Central memory CD8-positive, alpha-beta T cell (primary cell): Measurements from ENCODE around the gene LSM4.

Experiments
- ATAC-seq: fragments of 150-1000 bp; cut with Tn5 transposase; replicated peaks from 2 replicates; pipeline ENCODE4 v1.10.0; 2022; ENCODE audit warnings: mild to moderate bottlenecking, moderate FRiP score, moderate number of reproducible peaks; ENCODE audit not compliant: poor library complexity, severe bottlenecking; ENCODE audit errors: extremely low read depth
- DNase-seq, 2 donors: peaks; one replicate each; pipeline ENCODE4 v3.0.0; 2021; ENCODE audit warnings: low spot score in 2 of 2
- H3K27ac Mint-ChIP-seq: one replicate; pipeline ENCODE4 v1.8.0; 2022; ENCODE audit warnings: low read depth, mild to moderate bottlenecking, moderate library complexity, mixed read lengths
- H3K27me3 Mint-ChIP-seq: one replicate; pipeline ENCODE4 v1.8.0; 2022; ENCODE audit warnings: mixed read lengths
- H3K36me3 Mint-ChIP-seq: one replicate; pipeline ENCODE4 v1.8.0; 2022; ENCODE audit warnings: mild to moderate bottlenecking, moderate library complexity, mixed read lengths; ENCODE audit not compliant: insufficient read depth
- H3K4me1 Mint-ChIP-seq: one replicate; pipeline ENCODE4 v1.8.0; 2022; ENCODE audit warnings: mixed read lengths
- H3K4me3 Mint-ChIP-seq: one replicate; pipeline ENCODE4 v1.8.0; 2022; ENCODE audit warnings: mild to moderate bottlenecking, moderate library complexity, mixed read lengths
- H3K9me3 Mint-ChIP-seq: one replicate; pipeline ENCODE4 v1.8.0; 2022; ENCODE audit warnings: mixed read lengths

LSM4 gene

GRCh38 chr19:18271433-18271841, 51.4 kb downstream of the LSM4 start:
- peaks cover 82% of the 10 kb centered on the region for H3K36me3 Mint-ChIP-seq
- H3K27ac Mint-ChIP-seq = peak overlapping the region; percentile 100
- DNase-seq (no peak), ATAC-seq (no peak)
- no peaks in the 10 kb centered on the region for H3K27me3 Mint-ChIP-seq
- peaks cover 7% of the 10 kb centered on the region for H3K4me1 Mint-ChIP-seq
- H3K4me3 Mint-ChIP-seq = peak overlapping the region; percentile 20
- H3K9me3 Mint-ChIP-seq = no peaks in the 10 kb centered on the region

GRCh38 chr19:18270326-18270725, 52.5 kb downstream of the LSM4 start:
- ATAC-seq = no peak
- DNase-seq = no peak
- H3K9me3 Mint-ChIP-seq = no peaks in the 10 kb centered on the region
- H3K4me1 Mint-ChIP-seq = peaks cover 14% of the 10 kb centered on the region
- peaks cover 82% of the 10 kb centered on the region for H3K36me3 Mint-ChIP-seq
- no peak overlapping the region for H3K4me3 Mint-ChIP-seq
- H3K27ac Mint-ChIP-seq = peak overlapping the region; percentile 100
- H3K27me3 Mint-ChIP-seq = no peaks in the 10 kb centered on the region

- Mint-ChIP-seq H3K27me3 (no peaks in the 10 kb centered on the region), H3K4me3 (no peak overlapping the region), H3K4me1 (peaks cover 7% of the 10 kb centered on the region), H3K36me3 (peaks cover 78% of the 10 kb centered on the region), H3K9me3 (no peaks in the 10 kb centered on the region), H3K27ac (peak overlapping the region; percentile 85)
- no peak for DNase-seq
- ATAC-seq = no peak
Measured at GRCh38 chr19:18269070-18269723, 53.7 kb downstream of the LSM4 start.

- Mint-ChIP-seq H3K4me1 (peaks cover 7% of the 10 kb centered on the region), H3K27me3 (no peaks in the 10 kb centered on the region), H3K4me3 (no peak overlapping the region), H3K27ac (peak overlapping the region; percentile 73), H3K9me3 (no peaks in the 10 kb centered on the region), H3K36me3 (peaks cover 65% of the 10 kb centered on the region)
- ATAC-seq (no peak), DNase-seq (no peak)
Measured at GRCh38 chr19:18266771-18267686, 55.8 kb downstream of the LSM4 start.

- DNase-seq (no peak), ATAC-seq (no peak)
- H3K4me3 Mint-ChIP-seq = peak overlapping the region; percentile 37
- H3K9me3 Mint-ChIP-seq = no peaks in the 10 kb centered on the region
- peaks cover 14% of the 10 kb centered on the region for H3K4me1 Mint-ChIP-seq
- no peaks in the 10 kb centered on the region for H3K27me3 Mint-ChIP-seq
- H3K27ac Mint-ChIP-seq = peak overlapping the region; percentile 73
- peaks cover 58% of the 10 kb centered on the region for H3K36me3 Mint-ChIP-seq
Measured at GRCh38 chr19:18265582-18265981, 57.3 kb downstream of the LSM4 start.

GRCh38 chr19:18264971-18265540, 57.8 kb downstream of the LSM4 start:
- no peak overlapping the region for H3K4me3 Mint-ChIP-seq
- DNase-seq = no peak
- H3K27ac Mint-ChIP-seq = peak overlapping the region; percentile 73

GRCh38 chr19:18264137-18264854, 58.6 kb downstream of the LSM4 start:
- Mint-ChIP-seq H3K9me3 (no peaks in the 10 kb centered on the region), H3K4me3 (no peak overlapping the region), H3K36me3 (peaks cover 53% of the 10 kb centered on the region), H3K27me3 (no peaks in the 10 kb centered on the region), H3K4me1 (peaks cover 15% of the 10 kb centered on the region), H3K27ac (no peak overlapping the region)
- ATAC-seq (no peak), DNase-seq (no peak)

More at GRCh38 chr19:18264971-18265540, 57.8 kb downstream of the LSM4 start:
- Mint-ChIP-seq H3K27me3 (no peaks in the 10 kb centered on the region), H3K9me3 (no peaks in the 10 kb centered on the region), H3K36me3 (peaks cover 55% of the 10 kb centered on the region), H3K4me1 (peaks cover 15% of the 10 kb centered on the region)
- ATAC-seq = no peak

- ATAC-seq (no peak), DNase-seq (no peak)
- Mint-ChIP-seq H3K4me3 (no peak overlapping the region), H3K27ac (no peak overlapping the region), H3K4me1 (peaks cover 15% of the 10 kb centered on the region), H3K9me3 (no peaks in the 10 kb centered on the region), H3K27me3 (no peaks in the 10 kb centered on the region), H3K36me3 (peaks cover 48% of the 10 kb centered on the region)
Measured at GRCh38 chr19:18263324-18264136, 59.3 kb downstream of the LSM4 start.

- peaks cover 15% of the 10 kb centered on the region for H3K4me1 Mint-ChIP-seq
- no peak overlapping the region for H3K27ac Mint-ChIP-seq
- peaks cover 45% of the 10 kb centered on the region for H3K36me3 Mint-ChIP-seq
- ATAC-seq (no peak), DNase-seq (no peak)
- H3K4me3 Mint-ChIP-seq = no peak overlapping the region
- H3K9me3 Mint-ChIP-seq = no peaks in the 10 kb centered on the region
- no peaks in the 10 kb centered on the region for H3K27me3 Mint-ChIP-seq
Measured at GRCh38 chr19:18262917-18263316, 60.0 kb downstream of the LSM4 start.

GRCh38 chr19:18262144-18262543, 60.7 kb downstream of the LSM4 start:
- Mint-ChIP-seq H3K27ac (no peak overlapping the region), H3K36me3 (peaks cover 41% of the 10 kb centered on the region), H3K27me3 (no peaks in the 10 kb centered on the region), H3K9me3 (no peaks in the 10 kb centered on the region), H3K4me1 (peaks cover 15% of the 10 kb centered on the region), H3K4me3 (no peak overlapping the region)
- DNase-seq (no peak), ATAC-seq (no peak)

- Mint-ChIP-seq H3K4me3 (no peak overlapping the region), H3K27me3 (no peaks in the 10 kb centered on the region), H3K27ac (peak overlapping the region; percentile 35), H3K36me3 (peaks cover 38% of the 10 kb centered on the region), H3K9me3 (no peaks in the 10 kb centered on the region), H3K4me1 (peaks cover 15% of the 10 kb centered on the region)
- no peak for DNase-seq
- no peak for ATAC-seq
Measured at GRCh38 chr19:18261474-18261873, 61.4 kb downstream of the LSM4 start.

- ATAC-seq = no peak
- H3K4me3 Mint-ChIP-seq = no peak overlapping the region
- no peaks in the 10 kb centered on the region for H3K9me3 Mint-ChIP-seq
- H3K27ac Mint-ChIP-seq = no peak overlapping the region
- H3K27me3 Mint-ChIP-seq = peaks cover 9% of the 10 kb centered on the region
- H3K36me3 Mint-ChIP-seq = peaks cover 28% of the 10 kb centered on the region
- H3K4me1 Mint-ChIP-seq = peaks cover 8% of the 10 kb centered on the region
- DNase-seq = no peak
Measured at GRCh38 chr19:18259893-18260292, 63.0 kb downstream of the LSM4 start.
